ENCODE results near the gene DNAL4. TPM values are rescaled to one million over a fixed set of nuclear protein-coding genes. Genes with fewer than 3 reads are reported as not detected.
A peak's percentile ranks its signal among the peaks of the same experiment; 100 is the strongest.

DNAL4 gene
- polyA plus RNA-seq, 3 donors = 8.9 to 9.3 (median 9.0) TPM

GRCh38 chr22:38795569-38795968, 1.6 kb upstream of the DNAL4 start:
- Histone ChIP-seq H3K4me3 (replicated peaks in 1 of 3; ENCODE audit: low read depth in 2 of 3, low read length in 3 of 3) (no peak overlapping the region), H4K20me1 (ENCODE audit: insufficient read depth, low read length) (no peaks in the 10 kb centered on the region), H3K4me1 (ENCODE audit: control insufficient read depth in 1 of 2, insufficient read depth in 2 of 2, low read length in 2 of 2) (peaks cover 13 to 14% of the 10 kb centered on the region in 2 donors), H3K27ac (ENCODE audit: low read depth in 1 of 2, low read length in 2 of 2) (no peak overlapping the region), H3K4me2 (replicated peaks; ENCODE audit: extremely low read depth, low read length, poor library complexity, severe bottlenecking) (no peak overlapping the region), H3K9ac (ENCODE audit: insufficient read depth, low read length, poor library complexity, severe bottlenecking) (no peak overlapping the region), H3K9me3 (replicated peaks in 1 of 2; ENCODE audit: control insufficient read depth in 1 of 2, insufficient read depth in 1 of 2, low read length in 2 of 2) (peaks cover 7 to 8% of the 10 kb centered on the region in 2 donors), H2AFZ (ENCODE audit: insufficient read depth, low read depth, low read length, poor library complexity, severe bottlenecking) (no peak overlapping the region), H3K36me3 (replicated peaks in 1 of 2; ENCODE audit: control insufficient read depth in 1 of 2, insufficient read depth in 2 of 2, low read length in 2 of 2) (peaks cover 0 to under 1% of the 10 kb centered on the region in 2 donors), H3K79me2 (ENCODE audit: insufficient read depth, low read length) (peaks cover 6% of the 10 kb centered on the region), H3K27me3 (ENCODE audit: control insufficient read depth in 2 of 2, insufficient read depth in 2 of 2, low read length in 2 of 2) (peaks cover 5 to 11% of the 10 kb centered on the region in 2 donors)
- whole genome bisulfite sequencing (ENCODE audit: insufficient coverage) = 74% methylated on average over 3 of the region's 4 CpGs
- Mint-ChIP-seq H3K4me1 (peaks cover 13% of the 10 kb centered on the region), H3K36me3 (no peaks in the 10 kb centered on the region), H3K4me3 (no peak overlapping the region), H3K27me3 (ENCODE audit: low read depth in 3 of 3) (peaks cover 14 to 26% (median 16%) of the 10 kb centered on the region in 3 donors), H3K9me3 (peaks cover 0 to 16% (median 11%) of the 10 kb centered on the region in 7 donors), H3K27ac (no peak overlapping the region)
- intact Hi-C loops (cut with micrococcal nuclease) = no loop called here
- TF ChIP-seq CTCF (IDR thresholded peaks at IDR 0.05) = no peak
- no peak for DNase-seq

GRCh38 chr22:38793317-38793716, 626 bp downstream of the DNAL4 start:
- WGBS (ENCODE audit: insufficient coverage) = no CpG with 5 or more reads among the region's 9 CpGs
- Histone ChIP-seq H2AFZ (ENCODE audit: insufficient read depth, low read depth, low read length, poor library complexity, severe bottlenecking) (peak overlapping the region; percentile 88), H3K4me3 (replicated peaks in 1 of 3; ENCODE audit: low read depth in 2 of 3, low read length in 3 of 3) (peak overlapping the region; percentile 53 to 91 (median 58)), H3K4me2 (replicated peaks; ENCODE audit: extremely low read depth, low read length, poor library complexity, severe bottlenecking) (peak overlapping the region; percentile 91), H3K79me2 (ENCODE audit: insufficient read depth, low read length) (peaks cover 6% of the 10 kb centered on the region), H3K36me3 (replicated peaks in 1 of 2; ENCODE audit: control insufficient read depth in 1 of 2, insufficient read depth in 2 of 2, low read length in 2 of 2) (peaks cover 6 to 10% of the 10 kb centered on the region in 2 donors), H4K20me1 (ENCODE audit: insufficient read depth, low read length) (no peaks in the 10 kb centered on the region), H3K27me3 (ENCODE audit: control insufficient read depth in 2 of 2, insufficient read depth in 2 of 2, low read length in 2 of 2) (peaks cover 2 to 4% of the 10 kb centered on the region in 2 donors), H3K9ac (ENCODE audit: insufficient read depth, low read length, poor library complexity, severe bottlenecking) (peak overlapping the region; percentile 86), H3K9me3 (replicated peaks in 1 of 2; ENCODE audit: control insufficient read depth in 1 of 2, insufficient read depth in 1 of 2, low read length in 2 of 2) (no peaks in the 10 kb centered on the region), H3K4me1 (ENCODE audit: control insufficient read depth in 1 of 2, insufficient read depth in 2 of 2, low read length in 2 of 2) (peaks cover 13 to 14% of the 10 kb centered on the region in 2 donors), H3K27ac (ENCODE audit: low read depth in 1 of 2, low read length in 2 of 2) (peak overlapping the region in 1 of 2 donors; percentile 84)
- peak overlapping the region; percentile 71 to 87 for H3K4me3 Mint-ChIP-seq
- H3K9me3 Mint-ChIP-seq = peaks cover 0 to 2% (median 0%) of the 10 kb centered on the region in 7 donors
- peak overlapping the region; percentile 33 to 94 (median 84) for H3K27ac Mint-ChIP-seq
- intact Hi-C loops (cut with micrococcal nuclease) = no loop called here
- DNase-seq = no peak
- H3K36me3 Mint-ChIP-seq = no peaks in the 10 kb centered on the region
- H3K4me1 Mint-ChIP-seq = peaks cover 17% of the 10 kb centered on the region
- H3K27me3 Mint-ChIP-seq (ENCODE audit: low read depth in 3 of 3) = peaks cover 9 to 21% (median 16%) of the 10 kb centered on the region in 3 donors
- TF ChIP-seq CTCF (IDR thresholded peaks at IDR 0.05) = no peak
